Endodermal cell (in vitro differentiated cells): ENCODE data around the gene SCFD2. TPM values are rescaled to one million over a fixed set of nuclear protein-coding genes. Genes with fewer than 3 reads are reported as not detected.

Source experiments
- DNase-seq: peaks from one replicate; pipeline ENCODE4 v3.0.0-alpha.2; 2017
- H3K27ac ChIP-seq: 2 replicates; pipeline ENCODE4 v1.5.1; 2013; ENCODE audit warnings: mild to moderate bottlenecking, low read depth, low read length, moderate library complexity
- H3K27me3 ChIP-seq: 2 replicates; pipeline ENCODE4 v1.6.1; 2013; ENCODE audit warnings: mild to moderate bottlenecking, low read length, moderate library complexity; ENCODE audit not compliant: insufficient read depth, control insufficient read depth, poor library complexity, severe bottlenecking
- H3K36me3 ChIP-seq: 2 replicates; pipeline ENCODE4 v1.7.0; 2013; ENCODE audit warnings: mild to moderate bottlenecking, low read length, moderate library complexity; ENCODE audit not compliant: control insufficient read depth, insufficient read depth
- H3K4me1 ChIP-seq: one replicate; pipeline ENCODE4 v1.7.0; 2013; ENCODE audit warnings: low read length; ENCODE audit not compliant: control insufficient read depth, insufficient read depth
- H3K4me3 ChIP-seq: 2 replicates; pipeline ENCODE4 v1.5.1; 2013; ENCODE audit warnings: mild to moderate bottlenecking, low read length, moderate library complexity
- H3K9ac ChIP-seq: 2 replicates; pipeline ENCODE4 v1.6.1; 2013; ENCODE audit warnings: mild to moderate bottlenecking, low read length, moderate library complexity; ENCODE audit not compliant: poor library complexity, severe bottlenecking; ENCODE audit errors: extremely low read depth
- H3K9me3 ChIP-seq: 2 replicates; pipeline ENCODE4 v1.6.1; 2013; ENCODE audit warnings: mild to moderate bottlenecking, low read length, moderate library complexity; ENCODE audit not compliant: control insufficient read depth
- H3K27ac Mint-ChIP-seq: 2 replicates; pipeline ENCODE4 v1.8.0; 2020; ENCODE audit warnings: mixed read lengths
- H3K27me3 Mint-ChIP-seq: 2 replicates; pipeline ENCODE4 v1.8.0; 2021; ENCODE audit warnings: mild to moderate bottlenecking, mixed read lengths; ENCODE audit not compliant: insufficient read depth
- H3K36me3 Mint-ChIP-seq: 2 replicates; pipeline ENCODE4 v1.8.0; 2020; ENCODE audit warnings: low read depth, mixed read lengths
- H3K4me1 Mint-ChIP-seq: 2 replicates; pipeline ENCODE4 v1.8.0; 2020; ENCODE audit warnings: mixed read lengths
- H3K4me3 Mint-ChIP-seq: 2 replicates; pipeline ENCODE4 v1.8.0; 2020; ENCODE audit warnings: mild to moderate bottlenecking, moderate library complexity, mixed read lengths
- H3K9me3 Mint-ChIP-seq: 2 replicates; pipeline ENCODE4 v1.8.0; 2020; ENCODE audit warnings: mild to moderate bottlenecking, mixed read lengths
- CTCF ChIP-seq: fragments of 200-600 bp; sonication (generic); conservative IDR thresholded peaks from 2 replicates; pipeline ENCODE4 v1.5.0; 2021; ENCODE audit warnings: antibody characterized with exemption, mild to moderate bottlenecking
- WGBS, 2 experiments: methylation state at CpG; one replicate each; pipeline versions ENCODE4 v1.1.5 to v1.1.7; 2013; ENCODE audit warnings: missing lambda C conversion rate in 2 of 2, mixed read lengths in 1 of 2; ENCODE audit not compliant: insufficient coverage in 1 of 2, insufficient read length in 1 of 2; 5-methylcytosine and 5-hydroxymethylcytosine counted together
- total RNA-seq, 2 donors: library from RNA; stranded (reverse); fragmentation: NEBNext Ultra II Directional in 1 of 2; extraction: Animal tissue kit (Norgen Biotek cat#: 25700) in 1 of 2; gene quantifications; 2 replicates in 1 of 2; 3 replicates in 1 of 2; pipeline ENCODE4 v1.2.1, GENCODE V29; 2021

Gene SCFD2
- total RNA-seq, 2 donors from 2014 or later = 5.7 to 6.5 TPM

GRCh38 chr4:53364624-53365023 is 1.2 kb downstream of the SCFD2 start:
- no peaks in the 10 kb centered on the region for H3K36me3 ChIP-seq
- H3K9me3 ChIP-seq = no peaks in the 10 kb centered on the region
- TF ChIP-seq CTCF = no peak
- H3K27me3 Mint-ChIP-seq = peaks cover 26% of the 10 kb centered on the region
- H3K27ac ChIP-seq = no peak overlapping the region
- no peak for DNase-seq
- no peaks in the 10 kb centered on the region for H3K4me1 ChIP-seq
- no peaks in the 10 kb centered on the region for H3K9me3 Mint-ChIP-seq
- peak overlapping the region; percentile 97 for H3K4me3 ChIP-seq
- peaks cover 8% of the 10 kb centered on the region for H3K4me1 Mint-ChIP-seq
- peak overlapping the region; percentile 83 for H3K4me3 Mint-ChIP-seq
- no peak overlapping the region for H3K27ac Mint-ChIP-seq
- H3K36me3 Mint-ChIP-seq = no peaks in the 10 kb centered on the region
- peak overlapping the region; percentile 47 for H3K9ac ChIP-seq
- peaks cover 22% of the 10 kb centered on the region for H3K27me3 ChIP-seq
- WGBS, 2 experiments = 78% methylated on average over 3 of the region's 3 CpGs; no CpG with 5 or more reads in 1 of the 2 experiments

- no peak for DNase-seq
- H3K4me1 ChIP-seq = no peaks in the 10 kb centered on the region
- Mint-ChIP-seq H3K27me3 (peaks cover 3% of the 10 kb centered on the region), H3K36me3 (no peaks in the 10 kb centered on the region), H3K4me3 (no peak overlapping the region), H3K27ac (no peak overlapping the region), H3K4me1 (peaks cover 8% of the 10 kb centered on the region), H3K9me3 (no peaks in the 10 kb centered on the region)
- H3K9ac ChIP-seq = no peak overlapping the region
- H3K36me3 ChIP-seq = no peaks in the 10 kb centered on the region
- H3K27me3 ChIP-seq = no peaks in the 10 kb centered on the region
- H3K27ac ChIP-seq = no peak overlapping the region
- no peak for TF ChIP-seq CTCF
- WGBS, 2 experiments = 86 to 90% methylated on average over 1 of the region's 1 CpG
- no peaks in the 10 kb centered on the region for H3K9me3 ChIP-seq
- no peak overlapping the region for H3K4me3 ChIP-seq
Observed at GRCh38 chr4:53362093-53362492, 3.8 kb downstream of the SCFD2 start.

- H3K4me3 ChIP-seq = no peak overlapping the region
- no peaks in the 10 kb centered on the region for H3K9me3 ChIP-seq
- no peak for TF ChIP-seq CTCF
- 83% methylated on average over 2 of the region's 3 CpGs; no CpG with 5 or more reads in 1 of the 2 experiments for WGBS, 2 experiments
- no peak overlapping the region for H3K9ac ChIP-seq
- H3K9me3 Mint-ChIP-seq = no peaks in the 10 kb centered on the region
- peaks cover 8% of the 10 kb centered on the region for H3K4me1 Mint-ChIP-seq
- H3K4me1 ChIP-seq = no peaks in the 10 kb centered on the region
- no peaks in the 10 kb centered on the region for H3K36me3 ChIP-seq
- no peak overlapping the region for H3K27ac Mint-ChIP-seq
- no peaks in the 10 kb centered on the region for H3K27me3 ChIP-seq
- no peaks in the 10 kb centered on the region for H3K36me3 Mint-ChIP-seq
- no peak overlapping the region for H3K27ac ChIP-seq
- H3K27me3 Mint-ChIP-seq = no peaks in the 10 kb centered on the region
- no peak for DNase-seq
- no peak overlapping the region for H3K4me3 Mint-ChIP-seq
Observed at GRCh38 chr4:53361451-53361850, 4.4 kb downstream of the SCFD2 start.
